K562 (cell line): ENCODE results near the gene C1orf74. TPM values are rescaled to one million over a fixed set of nuclear protein-coding genes. Genes with fewer than 3 reads are reported as not detected.

Experiments used
- ATAC-seq: fragments of 200-7000 bp; cut with Tn5 transposase; 3 replicates; pipeline ENCODE4 v1.9.1; 2020; ENCODE audit warnings: moderate library complexity
- BruUV-seq: library from RNA; stranded (reverse); fragments of 400-500 nt; replicated peaks from 2 replicates; lab custom pipeline; 2021; lab: Mats Ljungman, UMichigan
- CTCF ChIA-PET: fragments of 300-600 bp; formaldehyde crosslinking; extraction: SDS; loops from one replicate; lab custom pipeline; 2021; ENCODE audit warnings: low intra/inter-chr PET ratio; lab: Yijun Ruan, JAX
- POLR2A ChIA-PET: fragments of 300-600, 350-650 bp; sonication (Branson Sonifier 250); formaldehyde crosslinking; extraction: SDS; loops from one replicate; lab custom pipeline; 2021; ENCODE audit warnings: antibody characterized with exemption, inconsistent platforms; lab: Yijun Ruan, JAX
- DNase-seq, 4 experiments: peaks; one replicate each; pipeline versions ENCODE4 v3.0.0 to v3.0.0-alpha.2; 2011 to 2018; ENCODE audit warnings: low spot score in 3 of 4, mixed read lengths in 3 of 4; ENCODE audit errors: extremely low read depth in 1 of 4
- FAIRE-seq: peaks from 2 replicates; lab custom pipeline; 2011; peaks lifted over from hg19 to GRCh38; lab: Jason Lieb, UNC
- H2AFZ ChIP-seq: 2 replicates; pipeline ENCODE4 v1.6.0; 2011; ENCODE audit warnings: low read depth, low read length, control low read depth, inconsistent platforms
- H3K27ac ChIP-seq: fragments of 200-600 bp; 3 replicates; pipeline ENCODE4 v1.8.0; 2011; ENCODE audit warnings: low read depth, mild to moderate bottlenecking, control low read depth, inconsistent platforms, low read length, moderate library complexity, mixed read lengths; ENCODE audit errors: extremely low read depth
- H3K27me3 ChIP-seq, 2 experiments: fragments of 300-600 bp in 1 of 2; 2 replicates in 1 of 2; 3 replicates in 1 of 2; pipeline versions ENCODE4 v1.6.0 to v1.8.0; 2011; ENCODE audit warnings: inconsistent platforms in 2 of 2, low read length in 2 of 2, mild to moderate bottlenecking in 1 of 2, mixed read lengths in 1 of 2, moderate library complexity in 1 of 2; ENCODE audit not compliant: control insufficient read depth in 2 of 2, insufficient read depth in 2 of 2
- H3K36me3 ChIP-seq: fragments of 300-600 bp; 3 replicates; pipeline ENCODE4 v1.8.0; 2011; ENCODE audit warnings: mild to moderate bottlenecking, low read length, inconsistent platforms; ENCODE audit not compliant: control insufficient read depth, insufficient read depth
- H3K4me1 ChIP-seq, 2 experiments: fragments of 200-600 bp in 1 of 2; replicated peaks in 1 of 2; 2 replicates in 1 of 2; 3 replicates in 1 of 2; pipeline versions ENCODE4 v1.5.1 to v1.8.0; 2011; ENCODE audit warnings: inconsistent platforms in 2 of 2, low read length in 2 of 2, mild to moderate bottlenecking in 1 of 2, mixed read lengths in 1 of 2, moderate library complexity in 1 of 2; ENCODE audit not compliant: control insufficient read depth in 2 of 2, insufficient read depth in 2 of 2
- H3K4me2 ChIP-seq: 2 replicates; pipeline ENCODE4 v1.6.1; 2011; ENCODE audit warnings: low read length, control low read depth, inconsistent platforms, mixed read lengths; ENCODE audit not compliant: insufficient read depth
- H3K4me3 ChIP-seq: fragments of 200-600 bp; sonication (generic), shearing (Covaris generic); 2 replicates; pipeline ENCODE4 v1.5.1; 2016; ENCODE audit warnings: control low read depth, inconsistent platforms
- H3K79me2 ChIP-seq: fragments of 200-600 bp; 3 replicates; pipeline ENCODE4 v1.8.0; 2011; ENCODE audit warnings: low read length, inconsistent platforms; ENCODE audit not compliant: control insufficient read depth, insufficient read depth
- H3K9ac ChIP-seq, 2 experiments: 2 replicates each; pipeline versions ENCODE4 v1.6.0 to v1.6.1; 2011; ENCODE audit warnings: low read depth in 2 of 2, low read length in 2 of 2, control low read depth in 1 of 2, inconsistent platforms in 1 of 2, mild to moderate bottlenecking in 1 of 2, mixed read lengths in 1 of 2; ENCODE audit not compliant: insufficient read depth in 1 of 2
- H3K9me1 ChIP-seq: one replicate; pipeline ENCODE4 v1.6.0; 2011; ENCODE audit warnings: inconsistent platforms, mild to moderate bottlenecking, low read length, moderate library complexity; ENCODE audit not compliant: control insufficient read depth, insufficient read depth
- H3K9me3 ChIP-seq: replicated peaks from 2 replicates; pipeline ENCODE4 v1.5.1; 2011; ENCODE audit warnings: low read depth, low read length, inconsistent platforms; ENCODE audit not compliant: control insufficient read depth, insufficient read depth
- H4K20me1 ChIP-seq: replicated peaks from 2 replicates; pipeline ENCODE4 v1.6.1; 2011; ENCODE audit warnings: low read length, inconsistent platforms, mixed read lengths; ENCODE audit not compliant: control insufficient read depth, insufficient read depth
- JUNB ChIP-seq: fragments of 450-650 bp; formaldehyde crosslinking; conservative IDR thresholded peaks from 2 replicates; pipeline ENCODE4 v1.4.0; 2020; ENCODE audit warnings: mild to moderate bottlenecking
- KDM2B ChIP-seq: fragments of 250-450 bp; sonication (Bioruptor Pico); IDR thresholded peaks from 2 replicates; pipeline ENCODE4 v1.8.0; 2021; ENCODE audit warnings: mild to moderate bottlenecking, moderate library complexity
- MAX ChIP-seq: sonication (generic); formaldehyde crosslinking; IDR thresholded peaks from 2 replicates; pipeline ENCODE4 v1.9.0; 2022; ENCODE audit warnings: mild to moderate bottlenecking, missing genetic modification reagents
- MLLT1 ChIP-seq, 2 experiments: fragments of 450-650 bp; IDR thresholded peaks; 2 replicates each; pipeline ENCODE4 v1.6.1; 2016
- NCOA1 ChIP-seq: fragments of 450-650 bp; IDR thresholded peaks from 2 replicates; pipeline ENCODE4 v1.6.1; 2016; ENCODE audit warnings: low read depth
- NCOA4 ChIP-seq: fragments of 450-650 bp; IDR thresholded peaks from 2 replicates; pipeline ENCODE4 v1.6.1; 2018; ENCODE audit warnings: mild to moderate bottlenecking; ENCODE audit not compliant: partially characterized antibody
- PTTG1 ChIP-seq: fragments of 450-650 bp; IDR thresholded peaks from 2 replicates; pipeline ENCODE4 v1.6.1; 2016; ENCODE audit warnings: low read depth, mild to moderate bottlenecking, missing genetic modification characterization, missing compliant biosample characterization
- PYGO2 ChIP-seq: fragments of 450-650 bp; IDR thresholded peaks from 2 replicates; pipeline ENCODE4 v1.6.1; 2016; ENCODE audit warnings: mild to moderate bottlenecking, missing genetic modification characterization, moderate library complexity, missing compliant biosample characterization
- RNF2 ChIP-seq: sonication (generic); IDR thresholded peaks from 2 replicates; pipeline ENCODE4 v1.6.1; 2016
- RREB1 ChIP-seq: fragments of 250-450 bp; sonication (Bioruptor Pico); IDR thresholded peaks from 2 replicates; pipeline ENCODE4 v1.4.0; 2020
- TBL1XR1 ChIP-seq, 2 experiments: IDR thresholded peaks; 2 replicates each; pipeline ENCODE4 v1.6.1; 2012; ENCODE audit warnings: improper control_type of control experiment in 2 of 2, low read length in 2 of 2, mild to moderate bottlenecking in 1 of 2
- ZFPM2 ChIP-seq: fragments of 250-450 bp; sonication (Bioruptor Pico); IDR thresholded peaks from 2 replicates; pipeline ENCODE4 v1.5.1; 2022; ENCODE audit warnings: mild to moderate bottlenecking
- ZNF175 ChIP-seq: fragments of 200-800 bp; sonication (Bioruptor generic); IDR thresholded peaks from 2 replicates; pipeline ENCODE4 v1.6.1; 2016; ENCODE audit warnings: low read depth, mild to moderate bottlenecking, missing genetic modification characterization, missing compliant biosample characterization
- ZSCAN32 ChIP-seq: fragments of 450-650 bp; formaldehyde crosslinking; IDR thresholded peaks from 2 replicates; pipeline ENCODE4 v1.4.0; 2020; ENCODE audit warnings: mild to moderate bottlenecking, moderate library complexity
- WGBS: fragments of 100-300 bp; shearing (Covaris generic); methylation state at CpG from one replicate; pipeline ENCODE4 v1.1.6; 2016; ENCODE audit warnings: low coverage, mixed read lengths; ENCODE audit not compliant: insufficient coverage; ENCODE audit errors: missing lambda C conversion rate; 5-methylcytosine and 5-hydroxymethylcytosine counted together
- in situ Hi-C: fragments of 300-500 bp; cut with MboI; formaldehyde crosslinking; loops from 4 replicates; pipeline ENCODE4 v1.15.0; 2018; ENCODE audit warnings: inconsistent platforms, mixed read lengths
- intact Hi-C: fragments of 100-400 bp; cut with micrococcal nuclease; formaldehyde crosslinking; loops from 2 replicates; pipeline ENCODE4 v1.14.2; 2022
- polyA plus RNA-seq, 8 experiments: library from polyadenylated mRNA; depleted of rRNA in 4 of 8; stranded (reverse) in 5 of 8; unstranded in 3 of 8; fragments of >200 nt; fragmentation: Nextera tagmentation in 2 of 8; fragmentation: Illumina TruSeq in 1 of 8; extraction: Ambion mirVana in 2 of 8; extraction: Trizol in 1 of 8; gene quantifications; 2 replicates each; pipeline versions ENCODE4 v1.2.1 to v1.2.3, GENCODE V29; 2011 to 2014; ENCODE audit warnings: inconsistent platforms in 1 of 8, missing spikeins in 1 of 8
- total RNA-seq, 7 experiments: library from RNA; depleted of rRNA in 6 of 7; stranded (reverse); fragments of >200 nt in 6 of 7; fragmentation: Illumina TruSeq in 2 of 7; extraction: Trizol in 2 of 7; gene quantifications; 2 replicates each; pipeline versions ENCODE4 v1.2.1 to v1.2.3, GENCODE V29; 2011 to 2021; ENCODE audit warnings: low replicate concordance in 1 of 7

C1orf74 gene
- total and polyA plus RNA-seq, 9 of the 15 experiments (the other 6 are each of a cell fraction or from before 2014, with no cell fraction given): 4.0 to 7.6 (median 5.7) TPM

GRCh38 chr1:209805875-209806760 lies 21.8 kb upstream of the C1orf74 start, which contains the start of gene IRF6:
TSS of gene IRF6 (minus strand) at chr1:209806142. CDS start at chr1:209801413, 4,729 bp downstream.
- Histone ChIP-seq H3K79me2 (no peaks in the 10 kb centered on the region), H3K36me3 (no peaks in the 10 kb centered on the region), H4K20me1 (no peaks in the 10 kb centered on the region), H3K4me2 (peak within 1 kb of the TSS; percentile 87), H3K9me3 (no peaks in the 10 kb centered on the region), H3K9ac (peak within 1 kb of the TSS; percentile 62 to 78), H3K4me3 (peak within 1 kb of the TSS; percentile 37), H3K4me1 (peaks cover 21 to 23% of the 10 kb centered on the region in 2 experiments), H3K9me1 (peaks cover 3% of the 10 kb centered on the region), H2AFZ (peak within 1 kb of the TSS; percentile 99), H3K27me3 (peaks cover 11 to 16% of the 10 kb centered on the region in 2 experiments; a peak in 4 of 5 replicates), H3K27ac (peak within 1 kb of the TSS; percentile 72)
- peak; percentile 92 for FAIRE-seq
- DNase-seq: peak; percentile 96 to 98 (median 96)
- WGBS: 4% methylated on average over 45 of the region's 46 CpGs
- ChIA-PET CTCF (no interaction called here), POLR2A (interaction anchor here (0.7 to 1.1 kb wide), 2 partner anchors 10 to 18 kb away, joined by 3 to 5 read pairs; no protein-coding TSS in a partner anchor)
- ATAC-seq: peak; percentile 98
- BruUV-seq: TSS peak; percentile 88
- intact Hi-C loops: no loop called here
- in situ Hi-C loops: no loop called here
- no peak for TF ChIP-seq TBL1XR1 (IDR thresholded peaks at IDR 0.05; ENCODE audit: low read length in 2 of 2)
- no peak for TF ChIP-seq PYGO2
- TF ChIP-seq PTTG1 (tag): no peak
- TF ChIP-seq RNF2: 0 out of 2 replicates have a peak, but pooled peaks have one; percentile 0
- TF ChIP-seq ZNF175 (CRISPR knock-in tag): no peak
- no peak for TF ChIP-seq NCOA4
- no peak for TF ChIP-seq RREB1 (CRISPR knock-in tag)
- TF ChIP-seq ZFPM2 (CRISPR knock-in tag): no peak
- peak in 1 of 2 experiments; percentile 21; a peak in 1 of 4 replicates for TF ChIP-seq MLLT1 (IDR thresholded peaks at IDR 0.05)
- peak; percentile 31; the same call in 1 of the 2 replicates for TF ChIP-seq MAX (CRISPR knock-in tag)
- TF ChIP-seq KDM2B (CRISPR knock-in tag): 0 out of 2 replicates have a peak, but pooled peaks have one; percentile 34
- TF ChIP-seq JUNB (CRISPR knock-in tag): no peak
- TF ChIP-seq NCOA1: no peak
- no peak for TF ChIP-seq ZSCAN32 (CRISPR knock-in tag)
